A549 (cell line): ENCODE results near the gene AFAP1. TPM values are rescaled to one million over a fixed set of nuclear protein-coding genes. Genes with fewer than 3 reads are reported as not detected.
A peak's percentile ranks its signal among the peaks of the same experiment; 100 is the strongest.

Experiments used
- ATAC-seq, 2 experiments: fragments of 200-7000 bp in 1 of 2; fragments of >200 bp in 1 of 2; cut with Nextera tagmentation in 1 of 2; cut with Tn5 transposase in 1 of 2; 3 replicates each; pipeline versions ENCODE4 v1.8.0 to v1.9.1; 2018 to 2020; ENCODE audit warnings: mild to moderate bottlenecking in 1 of 2, moderate library complexity in 1 of 2
- CTCF ChIA-PET: fragments of 300-600 bp; sonication (Branson Sonifier 250); formaldehyde crosslinking; extraction: SDS; loops from one replicate; lab custom pipeline; 2021; ENCODE audit warnings: antibody characterized with exemption, inconsistent platforms; lab: Yijun Ruan, JAX
- POLR2A ChIA-PET: fragments of 350-600 bp; formaldehyde crosslinking; extraction: SDS; loops from one replicate; lab custom pipeline; 2021; ENCODE audit warnings: antibody characterized with exemption, inconsistent platforms; lab: Yijun Ruan, JAX
- DNase-seq, 2 experiments: peaks; one replicate each; pipeline versions ENCODE4 v3.0.0 to v3.0.0-alpha.2; 2011 to 2016; ENCODE audit warnings: low read depth in 1 of 2, low spot score in 1 of 2
- FAIRE-seq: peaks from 2 replicates; lab custom pipeline; 2011; peaks lifted over from hg19 to GRCh38; lab: Jason Lieb, UNC
- H3K27ac ChIP-seq, 2 experiments: fragments of >200 bp; sonication (Bioruptor Twin); formaldehyde crosslinking; 3 replicates each; pipeline ENCODE4 v1.5.1; 2016 to 2017
- H3K4me1 ChIP-seq: fragments of >200 bp; sonication (Bioruptor Twin); formaldehyde crosslinking; 3 replicates; pipeline ENCODE4 v1.6.1; 2016
- H3K4me2 ChIP-seq: fragments of >200 bp; sonication (Bioruptor Twin); formaldehyde crosslinking; 3 replicates; pipeline ENCODE4 v1.6.1; 2016
- H3K4me3 ChIP-seq: fragments of >200 bp; sonication (Bioruptor Twin); formaldehyde crosslinking; 3 replicates; pipeline ENCODE4 v1.5.1; 2016
- H3K9me3 ChIP-seq: fragments of >200 bp; sonication (Bioruptor Twin); formaldehyde crosslinking; 3 replicates; pipeline ENCODE4 v1.6.1; 2016
- CEBPB ChIP-seq, 2 experiments: fragments of >200 bp in 1 of 2; sonication (Bioruptor Twin) in 1 of 2; formaldehyde crosslinking in 1 of 2; IDR thresholded peaks; 2 replicates each; pipeline ENCODE4 v1.6.1; 2012 to 2016
- CHD4 ChIP-seq: fragments of 200-600 bp; sonication (generic); IDR thresholded peaks from 2 replicates; pipeline ENCODE4 v1.6.1; 2016; ENCODE audit warnings: antibody characterized with exemption, mild to moderate bottlenecking, borderline replicate concordance
- EHF ChIP-seq: fragments of 250-450 bp; sonication (Bioruptor Pico); IDR thresholded peaks from 2 replicates; pipeline ENCODE4 v1.5.0; 2020; ENCODE audit warnings: mild to moderate bottlenecking
- EHMT2 ChIP-seq: fragments of 200-600 bp; sonication (generic); IDR thresholded peaks from 2 replicates; pipeline ENCODE4 v1.6.1; 2016; ENCODE audit warnings: antibody characterized with exemption, low read depth, mild to moderate bottlenecking, moderate library complexity
- ELK1 ChIP-seq: fragments of 150-350 bp; IDR thresholded peaks from 2 replicates; pipeline ENCODE4 v1.6.1; 2014; ENCODE audit warnings: low read depth, mild to moderate bottlenecking, low read length
- ESRRA ChIP-seq: fragments of 150-350 bp; IDR thresholded peaks from 2 replicates; pipeline ENCODE4 v1.6.1; 2014; ENCODE audit warnings: mild to moderate bottlenecking, low read length, borderline replicate concordance
- FOSB ChIP-seq: fragments of 250-450 bp; sonication (Bioruptor Pico); IDR thresholded peaks from 2 replicates; pipeline ENCODE4 v1.5.0; 2020; ENCODE audit warnings: mild to moderate bottlenecking, moderate library complexity
- HOXB13 ChIP-seq: fragments of 250-450 bp; sonication (Bioruptor Pico); IDR thresholded peaks from 2 replicates; pipeline ENCODE4 v1.5.0; 2020; ENCODE audit warnings: low read depth, mild to moderate bottlenecking, moderate library complexity
- JUN ChIP-seq, 2 experiments: fragments of >200 bp; sonication (Bioruptor Twin); formaldehyde crosslinking; IDR thresholded peaks; 2 replicates in 1 of 2; 3 replicates in 1 of 2; pipeline ENCODE4 v1.6.1; 2016 to 2017
- JUNB ChIP-seq: fragments of >200 bp; sonication (Bioruptor Twin); formaldehyde crosslinking; IDR thresholded peaks from 2 replicates; pipeline ENCODE4 v1.6.1; 2016
- KDM5A ChIP-seq: fragments of 200-600 bp; sonication (generic); IDR thresholded peaks from 2 replicates; pipeline ENCODE4 v1.6.1; 2016; ENCODE audit warnings: antibody characterized with exemption, mild to moderate bottlenecking
- MAX ChIP-seq: IDR thresholded peaks from 2 replicates; pipeline ENCODE4 v1.6.1; 2012
- MAZ ChIP-seq: fragments of 150-350 bp; IDR thresholded peaks from 2 replicates; pipeline ENCODE4 v1.6.1; 2014; ENCODE audit warnings: antibody characterized with exemption, low read depth, low read length, borderline replicate concordance
- NFE2L2 ChIP-seq: fragments of 150-350 bp; conservative IDR thresholded peaks from 2 replicates; pipeline ENCODE4 v1.6.1; 2014; ENCODE audit warnings: low read length
- NPAS2 ChIP-seq: fragments of 250-450 bp; sonication (Bioruptor Pico); IDR thresholded peaks from 2 replicates; pipeline ENCODE4 v1.8.0; 2022; ENCODE audit warnings: mild to moderate bottlenecking, moderate library complexity, borderline replicate concordance
- PHF8 ChIP-seq: fragments of 200-600 bp; sonication (generic); IDR thresholded peaks from 2 replicates; pipeline ENCODE4 v1.6.1; 2016; ENCODE audit warnings: low read depth, mild to moderate bottlenecking, antibody characterized with exemption, moderate library complexity, borderline replicate concordance
- POLR2A ChIP-seq: IDR thresholded peaks from 2 replicates; pipeline ENCODE4 v1.6.1; 2012; ENCODE audit warnings: mild to moderate bottlenecking, low read length
- POLR2AphosphoS2 ChIP-seq: conservative IDR thresholded peaks from 2 replicates; pipeline ENCODE4 v1.6.1; 2012; ENCODE audit warnings: low read length, improper control_type of control experiment, inconsistent platforms
- RAD21 ChIP-seq, 2 experiments: fragments of >200 bp in 1 of 2; sonication (Bioruptor Twin) in 1 of 2; formaldehyde crosslinking in 1 of 2; IDR thresholded peaks in 1 of 2; conservative IDR thresholded peaks in 1 of 2; 2 replicates in 1 of 2; 3 replicates in 1 of 2; pipeline ENCODE4 v1.6.1; 2012 to 2018; ENCODE audit warnings: inconsistent platforms in 1 of 2
- RARB ChIP-seq: fragments of 250-450 bp; sonication (Bioruptor Pico); IDR thresholded peaks from 2 replicates; pipeline ENCODE4 v1.8.0; 2021; ENCODE audit warnings: mild to moderate bottlenecking, moderate library complexity
- RCOR1 ChIP-seq: fragments of 150-350 bp; IDR thresholded peaks from 2 replicates; pipeline ENCODE4 v1.6.1; 2014; ENCODE audit warnings: antibody characterized with exemption, low read length, low read depth
- RFX5 ChIP-seq: fragments of 450-650 bp; IDR thresholded peaks from 2 replicates; pipeline ENCODE4 v1.7.1; 2014; ENCODE audit warnings: antibody characterized with exemption, mild to moderate bottlenecking, moderate library complexity
- SMC3 ChIP-seq: fragments of >200 bp; sonication (Bioruptor Twin); formaldehyde crosslinking; IDR thresholded peaks from 3 replicates; pipeline ENCODE4 v1.6.1; 2018; ENCODE audit warnings: inconsistent platforms
- TFCP2L1 ChIP-seq: fragments of 250-450 bp; sonication (Bioruptor Pico); IDR thresholded peaks from 2 replicates; pipeline ENCODE4 v1.5.0; 2021; ENCODE audit warnings: mild to moderate bottlenecking
- TP53 ChIP-seq: fragments of 250-450 bp; sonication (Bioruptor Pico); IDR thresholded peaks from 2 replicates; pipeline ENCODE4 v1.5.0; 2021; ENCODE audit warnings: mild to moderate bottlenecking, moderate library complexity
- USF2 ChIP-seq: fragments of 450-650 bp; IDR thresholded peaks from 2 replicates; pipeline ENCODE4 v1.6.1; 2014; ENCODE audit warnings: antibody characterized with exemption
- ZFP36 ChIP-seq: fragments of 450-650 bp; IDR thresholded peaks from 2 replicates; pipeline ENCODE4 v1.6.1; 2014; ENCODE audit warnings: borderline replicate concordance; ENCODE audit not compliant: partially characterized antibody
- ZNF302 ChIP-seq: fragments of 250-450 bp; sonication (Bioruptor Pico); IDR thresholded peaks from 2 replicates; pipeline ENCODE4 v1.9.0; 2021; ENCODE audit warnings: inconsistent platforms, mild to moderate bottlenecking, moderate library complexity
- ZSCAN20 ChIP-seq: fragments of 250-450 bp; sonication (Bioruptor Pico); IDR thresholded peaks from 2 replicates; pipeline ENCODE4 v1.8.0; 2022; ENCODE audit warnings: mild to moderate bottlenecking, moderate library complexity
- WGBS: methylation state at CpG from one replicate; pipeline ENCODE4 v1.1.6; 2017; ENCODE audit errors: missing lambda C conversion rate; 5-methylcytosine and 5-hydroxymethylcytosine counted together
- polyA plus RNA-seq, 4 experiments: library from polyadenylated mRNA; depleted of rRNA in 3 of 4; stranded (reverse); fragments of >200 nt; fragmentation: RNase III in 1 of 4; extraction: RNeasy Plus Mini Kit Qiagen cat#74134 plus additional on column Dnase treatment in 1 of 4; gene quantifications; 2 replicates in 3 of 4; 3 replicates in 1 of 4; pipeline ENCODE4 v1.2.3, GENCODE V29; 2011 to 2017
- TF ChIP-seq, protein P1 (sequence below): IDR thresholded peaks from 2 replicates; pipeline ENCODE4 v1.6.1; 2012; ENCODE audit warnings: low read depth, borderline replicate concordance
- TF ChIP-seq, protein P2 (sequence below): fragments of 250-450 bp; sonication (Bioruptor Pico); IDR thresholded peaks from 2 replicates; pipeline ENCODE4 v1.5.0; 2021; ENCODE audit warnings: mild to moderate bottlenecking, moderate library complexity, borderline replicate concordance
- TF ChIP-seq, protein P3 (sequence below): fragments of >200 bp; sonication (Bioruptor Twin); formaldehyde crosslinking; IDR thresholded peaks from 3 replicates; pipeline ENCODE4 v1.5.1; 2016

The AFAP1 gene
- polyA plus RNA-seq, 2 of the 4 experiments (the other 2 are of a cell fraction): 25.4 to 29.6 TPM

DNA sequence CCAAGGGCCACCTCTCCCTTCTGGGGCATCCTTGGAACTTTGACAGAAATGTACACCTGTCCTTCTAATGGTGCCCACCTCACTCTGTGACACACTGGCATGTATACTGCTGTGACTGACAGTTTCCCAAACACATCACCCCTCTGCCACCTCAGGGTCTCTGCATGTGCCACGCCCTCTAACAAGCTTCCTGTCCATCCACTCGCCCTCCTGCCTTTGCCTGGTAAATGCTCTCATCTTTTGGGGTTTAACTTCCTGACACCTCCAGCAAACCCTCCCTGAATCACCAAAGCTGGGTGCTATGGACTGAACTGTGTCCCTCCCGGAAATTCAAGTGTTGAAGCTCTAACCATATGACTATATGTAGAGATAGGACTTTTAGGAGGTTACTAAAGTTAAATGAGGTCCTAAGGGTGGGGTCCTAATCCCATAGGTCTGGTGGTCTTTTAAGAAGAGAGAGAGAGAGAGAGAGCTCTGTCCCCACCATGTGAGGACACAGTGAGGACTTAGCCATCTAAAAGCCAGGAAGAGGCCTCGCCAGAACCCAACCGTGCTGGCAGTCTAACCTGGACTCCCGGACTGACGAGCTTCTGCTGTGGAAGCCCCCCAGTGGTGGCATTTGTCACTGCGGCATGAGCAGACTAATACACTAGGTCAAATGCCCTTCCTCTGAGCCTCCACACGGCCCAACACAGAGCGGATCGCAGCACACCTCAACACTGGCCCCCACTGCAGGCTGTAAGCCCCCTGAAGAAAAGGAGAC is 95.6 kb downstream of the AFAP1 start:
- H3K4me1 ChIP-seq: peaks cover 69% of the 10 kb centered on the region
- peak overlapping the region; percentile 93 to 98 for H3K27ac ChIP-seq
- FAIRE-seq: no peak
- ATAC-seq: peak; percentile 81 to 89
- POLR2A ChIA-PET: interaction anchor here (2.1 kb wide), 1 partner anchor 38 kb away, joined by 22 read pairs; no protein-coding TSS in a partner anchor
- DNase-seq: peak; percentile 61 to 86
- H3K4me2 ChIP-seq: peak overlapping the region; percentile 68
- H3K4me3 ChIP-seq: no peak overlapping the region
- H3K9me3 ChIP-seq: no peaks in the 10 kb centered on the region
- WGBS: 31% methylated on average over 7 of the region's 11 CpGs
- CTCF ChIA-PET: interaction anchor here (0.7 to 6.2 kb wide), 23 partner anchors 10 to 144 kb away, joined by 3 to 81 read pairs (median 4); partner anchors contain the start of gene AFAP1
- no peak; the same call in 1 of the 2 replicates for TF ChIP-seq HOXB13 (CRISPR knock-in tag)
- TF ChIP-seq TP53: no peak
- no peak for TF ChIP-seq FOSB (CRISPR knock-in tag)
- TF ChIP-seq CEBPB (IDR thresholded peaks at IDR 0.05): no peak
- TF ChIP-seq NFE2L2: no peak
- TF ChIP-seq NPAS2 (CRISPR knock-in tag): no peak
- no peak for TF ChIP-seq KDM5A
- TF ChIP-seq JUNB: no peak
- no peak for TF ChIP-seq USF2
- no peak for TF ChIP-seq POLR2AphosphoS2
- TF ChIP-seq ZSCAN20 (CRISPR knock-in tag): no peak
- no peak for TF ChIP-seq ELK1
- peak; percentile 65 for TF ChIP-seq SMC3
- no peak; the same call in 1 of the 2 replicates for TF ChIP-seq EHF (CRISPR knock-in tag)
- no peak for TF ChIP-seq PHF8
- no peak for TF ChIP-seq MAZ
- TF ChIP-seq CHD4: no peak
- TF ChIP-seq ZFP36: no peak
- TF ChIP-seq, protein P1, sequence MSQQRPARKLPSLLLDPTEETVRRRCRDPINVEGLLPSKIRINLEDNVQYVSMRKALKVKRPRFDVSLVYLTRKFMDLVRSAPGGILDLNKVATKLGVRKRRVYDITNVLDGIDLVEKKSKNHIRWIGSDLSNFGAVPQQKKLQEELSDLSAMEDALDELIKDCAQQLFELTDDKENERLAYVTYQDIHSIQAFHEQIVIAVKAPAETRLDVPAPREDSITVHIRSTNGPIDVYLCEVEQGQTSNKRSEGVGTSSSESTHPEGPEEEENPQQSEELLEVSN: no peak
- TF ChIP-seq JUN (IDR thresholded peaks at IDR 0.05): no peak
- TF ChIP-seq RCOR1: no peak
- TF ChIP-seq ESRRA: no peak
- TF ChIP-seq POLR2A: no peak
- TF ChIP-seq MAX: peak; percentile 75
- no peak for TF ChIP-seq RARB (CRISPR knock-in tag)
- TF ChIP-seq, protein P2, sequence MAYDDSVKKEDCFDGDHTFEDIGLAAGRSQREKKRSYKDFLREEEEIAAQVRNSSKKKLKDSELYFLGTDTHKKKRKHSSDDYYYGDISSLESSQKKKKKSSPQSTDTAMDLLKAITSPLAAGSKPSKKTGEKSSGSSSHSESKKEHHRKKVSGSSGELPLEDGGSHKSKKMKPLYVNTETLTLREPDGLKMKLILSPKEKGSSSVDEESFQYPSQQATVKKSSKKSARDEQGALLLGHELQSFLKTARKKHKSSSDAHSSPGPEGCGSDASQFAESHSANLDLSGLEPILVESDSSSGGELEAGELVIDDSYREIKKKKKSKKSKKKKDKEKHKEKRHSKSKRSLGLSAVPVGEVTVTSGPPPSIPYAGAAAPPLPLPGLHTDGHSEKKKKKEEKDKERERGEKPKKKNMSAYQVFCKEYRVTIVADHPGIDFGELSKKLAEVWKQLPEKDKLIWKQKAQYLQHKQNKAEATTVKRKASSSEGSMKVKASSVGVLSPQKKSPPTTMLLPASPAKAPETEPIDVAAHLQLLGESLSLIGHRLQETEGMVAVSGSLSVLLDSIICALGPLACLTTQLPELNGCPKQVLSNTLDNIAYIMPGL (CRISPR knock-in tag): no peak
- TF ChIP-seq EHMT2: no peak
- TF ChIP-seq, protein P3, sequence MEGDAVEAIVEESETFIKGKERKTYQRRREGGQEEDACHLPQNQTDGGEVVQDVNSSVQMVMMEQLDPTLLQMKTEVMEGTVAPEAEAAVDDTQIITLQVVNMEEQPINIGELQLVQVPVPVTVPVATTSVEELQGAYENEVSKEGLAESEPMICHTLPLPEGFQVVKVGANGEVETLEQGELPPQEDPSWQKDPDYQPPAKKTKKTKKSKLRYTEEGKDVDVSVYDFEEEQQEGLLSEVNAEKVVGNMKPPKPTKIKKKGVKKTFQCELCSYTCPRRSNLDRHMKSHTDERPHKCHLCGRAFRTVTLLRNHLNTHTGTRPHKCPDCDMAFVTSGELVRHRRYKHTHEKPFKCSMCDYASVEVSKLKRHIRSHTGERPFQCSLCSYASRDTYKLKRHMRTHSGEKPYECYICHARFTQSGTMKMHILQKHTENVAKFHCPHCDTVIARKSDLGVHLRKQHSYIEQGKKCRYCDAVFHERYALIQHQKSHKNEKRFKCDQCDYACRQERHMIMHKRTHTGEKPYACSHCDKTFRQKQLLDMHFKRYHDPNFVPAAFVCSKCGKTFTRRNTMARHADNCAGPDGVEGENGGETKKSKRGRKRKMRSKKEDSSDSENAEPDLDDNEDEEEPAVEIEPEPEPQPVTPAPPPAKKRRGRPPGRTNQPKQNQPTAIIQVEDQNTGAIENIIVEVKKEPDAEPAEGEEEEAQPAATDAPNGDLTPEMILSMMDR: peak; percentile 47
- TF ChIP-seq RFX5: no peak
- no peak for TF ChIP-seq TFCP2L1 (CRISPR knock-in tag)
- TF ChIP-seq RAD21 (conservative IDR thresholded peaks at IDR 0.05 in 1 of 2, IDR thresholded peaks at IDR 0.05 in 1 of 2): peak; percentile 57
- no peak for TF ChIP-seq ZNF302 (CRISPR knock-in tag)
